HL-60 (cell line): Measurements from ENCODE around the gene MTHFD2.

Experiments used
- DNase-seq, 2 experiments: peaks; one replicate each; pipeline ENCODE4 v3.0.0-alpha.2; 2010 to 2020; ENCODE audit warnings: low read depth in 1 of 2, low spot score in 1 of 2
- H3K27ac ChIP-seq: fragments of 250-450 bp; sonication (Bioruptor Pico); replicated peaks from 2 replicates; pipeline ENCODE4 v1.5.1; 2020; ENCODE audit warnings: mild to moderate bottlenecking, moderate library complexity
- H3K27me3 ChIP-seq: fragments of 250-450 bp; sonication (Bioruptor Pico); 2 replicates; pipeline ENCODE4 v1.5.1; 2021; ENCODE audit warnings: mild to moderate bottlenecking, moderate library complexity; ENCODE audit not compliant: insufficient read depth, poor library complexity, severe bottlenecking
- H3K4me3 ChIP-seq: replicated peaks from 2 replicates; pipeline ENCODE4 v1.5.1; 2011; ENCODE audit warnings: mild to moderate bottlenecking, control low read depth, low read length; ENCODE audit not compliant: insufficient read depth
- CTCF ChIP-seq: IDR thresholded peaks from one replicate; pipeline ENCODE4 v1.5.1; 2011; ENCODE audit warnings: low read length, control low read depth, inconsistent platforms; ENCODE audit not compliant: insufficient read depth
- GABPA ChIP-seq: IDR thresholded peaks from 2 replicates; pipeline ENCODE4 v1.6.1; 2012; ENCODE audit warnings: low read depth
- POLR2AphosphoS5 ChIP-seq: IDR thresholded peaks from 2 replicates; pipeline ENCODE4 v1.6.1; 2012; ENCODE audit warnings: low read depth
- REST ChIP-seq: IDR thresholded peaks from 2 replicates; pipeline ENCODE4 v1.6.1; 2012; ENCODE audit warnings: low read depth; ENCODE audit not compliant: insufficient replicate concordance
- SPI1 ChIP-seq: IDR thresholded peaks from 2 replicates; pipeline ENCODE4 v1.6.1; 2012; ENCODE audit warnings: low read depth, mild to moderate bottlenecking, borderline replicate concordance

Gene MTHFD2

GRCh38 chr2:74221604-74222299 lies 23.3 kb downstream of the MTHFD2 start:
- H3K4me3 ChIP-seq: no peak overlapping the region
- TF ChIP-seq POLR2AphosphoS5: peak; percentile 56
- no peak for TF ChIP-seq GABPA
- TF ChIP-seq SPI1: no peak
- TF ChIP-seq CTCF: no peak
- TF ChIP-seq REST: no peak
- H3K27ac ChIP-seq: no peak overlapping the region
- no peak for DNase-seq
- no peaks in the 10 kb centered on the region for H3K27me3 ChIP-seq

GRCh38 chr2:74222300-74222650 lies 23.9 kb downstream of the MTHFD2 start:
- H3K27me3 ChIP-seq: no peaks in the 10 kb centered on the region
- no peak for DNase-seq
- H3K4me3 ChIP-seq: no peak overlapping the region
- H3K27ac ChIP-seq: no peak overlapping the region
- TF ChIP-seq CTCF: no peak
- TF ChIP-seq POLR2AphosphoS5: no peak; the same call in 1 of the 2 replicates
- TF ChIP-seq SPI1: no peak
- TF ChIP-seq GABPA: no peak

GRCh38 chr2:74223941-74224770 lies 25.7 kb downstream of the MTHFD2 start:
- DNase-seq: no peak
- Histone ChIP-seq H3K4me3 (no peak overlapping the region), H3K27me3 (no peaks in the 10 kb centered on the region), H3K27ac (no peak overlapping the region)
- TF ChIP-seq POLR2AphosphoS5 (no peak), CTCF (no peak), REST (no peak), GABPA (no peak), SPI1 (no peak)
